ENCODE data around the gene FGD6.
"Not testable (repeated sequence)": the region's sequence is repeated elsewhere in the genome, so short reads cannot be mapped to it uniquely, and the experiment has no call there.

FGD6 gene

DNA sequence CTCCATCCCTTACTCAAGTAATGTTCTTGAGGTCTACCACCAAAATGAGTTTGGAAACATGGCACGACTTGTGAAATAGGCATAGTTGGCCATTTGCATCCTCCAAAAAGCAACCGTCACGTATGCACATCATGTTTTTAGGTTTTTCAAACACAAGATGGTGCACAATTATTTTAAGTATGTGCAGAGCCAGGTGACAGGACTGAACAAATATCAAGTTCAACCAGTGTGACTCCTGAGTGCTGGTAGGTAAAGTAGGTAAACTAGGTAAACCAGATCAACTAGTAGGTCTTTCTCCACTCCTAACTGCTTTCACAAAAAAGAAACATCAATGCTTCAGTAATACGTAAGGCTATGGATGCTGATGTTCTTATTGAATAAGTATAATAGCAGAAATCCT lies 39.1 kb downstream of the FGD6 start:
- no peak for DNase-seq (ENCODE audit: low spot score)

GRCh38 chr12:95177201-95177768 lies 40.0 kb downstream of the FGD6 start:
- no peak for DNase-seq (ENCODE audit: low spot score)

GRCh38 chr12:95173392-95174251 lies 43.6 kb downstream of the FGD6 start:
- peak; percentile 38 for DNase-seq (ENCODE audit: low spot score)

- DNase-seq (ENCODE audit: low spot score), result no peak
Observed at GRCh38 chr12:95169368-95169767, 47.9 kb downstream of the FGD6 start.

- DNase-seq (ENCODE audit: low spot score), result no peak
Observed at GRCh38 chr12:95168746-95169145, 48.5 kb downstream of the FGD6 start.

DNA sequence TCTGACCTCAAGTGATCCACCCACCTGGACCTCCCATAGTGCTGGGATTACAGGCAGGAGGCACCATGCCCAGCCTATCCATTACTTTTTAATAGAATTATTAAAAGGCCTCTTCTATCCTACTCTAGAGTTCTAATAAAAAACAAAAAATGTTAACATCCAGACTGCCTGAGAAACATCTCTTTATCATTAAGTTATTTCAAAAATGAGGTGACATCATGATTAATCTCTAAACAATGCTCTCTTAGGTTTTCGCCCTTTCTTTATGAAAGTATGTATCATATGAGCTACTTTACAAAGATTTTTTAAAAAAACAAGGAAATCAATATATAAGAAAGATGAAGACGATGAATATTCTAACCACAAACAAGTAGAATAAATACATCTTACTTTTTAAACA lies 52.6 kb downstream of the FGD6 start:
- DNase-seq (ENCODE audit: low spot score), result no peak

DNA sequence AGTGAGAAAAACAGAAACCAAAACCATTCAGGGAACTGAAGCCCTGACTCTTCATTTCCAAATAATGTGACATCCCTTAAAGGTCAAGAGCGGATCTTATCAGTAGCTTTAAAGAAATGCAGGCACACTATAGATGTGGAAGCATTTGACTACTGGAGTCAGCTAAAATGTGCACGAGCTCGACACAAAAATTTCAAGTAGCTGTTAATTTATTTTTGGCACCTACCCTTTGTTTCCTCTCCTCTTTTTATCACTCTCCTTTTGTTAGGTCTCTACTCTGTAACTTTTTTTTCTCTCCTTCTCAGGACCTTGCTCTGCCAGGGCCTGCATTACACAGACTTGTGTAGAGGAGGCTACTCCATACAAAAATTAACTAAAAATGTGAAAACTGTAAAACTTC lies 58.3 kb downstream of the FGD6 start:
- no peak for DNase-seq (ENCODE audit: low spot score)

DNA sequence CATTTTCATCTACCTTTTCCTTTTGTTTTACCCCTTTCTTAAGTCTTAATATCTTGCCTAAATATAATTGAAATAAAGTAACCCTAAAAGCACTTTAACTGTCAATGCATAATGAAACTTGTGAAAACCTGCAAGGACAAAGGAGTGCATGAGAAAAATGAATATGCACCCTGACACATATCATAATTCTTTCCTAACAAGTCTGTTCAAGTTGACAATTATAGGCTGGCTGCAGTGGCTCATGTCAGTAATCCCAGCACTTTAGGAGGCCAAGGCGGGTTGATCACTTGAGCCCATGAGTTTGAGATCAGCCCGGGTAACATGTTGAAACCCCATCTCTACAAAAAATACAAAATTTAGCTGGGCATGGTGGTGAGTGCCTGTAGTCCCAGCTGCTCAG lies 65.4 kb downstream of the FGD6 start:
- no peak for DNase-seq (ENCODE audit: low spot score)

- no peak for DNase-seq (ENCODE audit: low spot score)
Observed at GRCh38 chr12:95151406-95151805, 65.9 kb downstream of the FGD6 start.

DNA sequence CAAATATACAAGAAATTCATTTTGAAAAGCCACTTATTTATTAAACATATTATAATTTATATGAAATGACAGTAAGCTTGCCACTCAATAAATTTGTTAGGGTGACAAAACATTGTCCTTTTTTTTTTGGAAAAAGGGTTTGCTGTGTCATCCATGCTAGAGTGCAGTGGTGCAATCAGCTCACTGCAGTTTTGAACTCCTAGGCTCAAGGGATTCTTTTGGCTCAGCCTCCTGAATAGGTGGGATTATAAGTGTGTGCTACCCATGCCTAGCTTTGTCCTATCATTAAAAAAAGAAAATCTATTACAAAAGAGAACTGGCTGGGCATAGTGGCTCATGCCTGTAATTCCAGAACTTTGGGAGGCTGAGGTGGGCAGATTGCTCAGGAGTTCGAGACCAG lies 66.8 kb downstream of the FGD6 start:
- DNase-seq (ENCODE audit: low spot score), result no peak

DNA sequence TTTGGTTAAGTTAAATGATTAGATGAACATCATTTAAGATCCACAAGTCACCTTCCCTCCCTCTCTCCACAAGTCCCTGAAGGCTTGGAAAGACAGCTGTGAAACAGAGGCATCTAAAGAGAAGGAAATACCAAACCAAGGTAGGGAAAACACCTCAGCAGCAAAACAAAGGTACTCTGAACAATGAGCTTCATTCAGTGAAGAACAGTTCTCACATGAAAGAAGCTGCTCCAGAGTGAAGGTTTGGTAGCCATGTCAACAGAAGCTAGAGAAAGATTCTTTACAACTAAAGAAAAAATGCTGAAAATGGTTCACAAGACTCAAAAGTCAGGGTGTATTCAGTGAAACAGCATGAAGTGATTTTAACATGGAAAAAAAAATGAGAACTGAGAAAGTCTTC lies 69.4 kb downstream of the FGD6 start:
- DNase-seq (ENCODE audit: low spot score), result no peak

GRCh38 chr12:95146769-95147168 lies 70.5 kb downstream of the FGD6 start:
- no peak for DNase-seq (ENCODE audit: low spot score)

GRCh38 chr12:95143621-95144205 lies 73.6 kb downstream of the FGD6 start:
- DNase-seq (ENCODE audit: low spot score), result no peak

GRCh38 chr12:95142431-95143151 lies 74.7 kb downstream of the FGD6 start:
- no peak for DNase-seq (ENCODE audit: low spot score)

- no peak for DNase-seq (ENCODE audit: low spot score)
Observed at GRCh38 chr12:95141310-95141709, 76.0 kb downstream of the FGD6 start.

- not testable (repeated sequence) for DNase-seq (ENCODE audit: low spot score)
Observed at GRCh38 chr12:95138031-95138430, 79.2 kb downstream of the FGD6 start.

- no peak for DNase-seq (ENCODE audit: low spot score)
Observed at GRCh38 chr12:95136598-95136997, 80.7 kb downstream of the FGD6 start.

DNA sequence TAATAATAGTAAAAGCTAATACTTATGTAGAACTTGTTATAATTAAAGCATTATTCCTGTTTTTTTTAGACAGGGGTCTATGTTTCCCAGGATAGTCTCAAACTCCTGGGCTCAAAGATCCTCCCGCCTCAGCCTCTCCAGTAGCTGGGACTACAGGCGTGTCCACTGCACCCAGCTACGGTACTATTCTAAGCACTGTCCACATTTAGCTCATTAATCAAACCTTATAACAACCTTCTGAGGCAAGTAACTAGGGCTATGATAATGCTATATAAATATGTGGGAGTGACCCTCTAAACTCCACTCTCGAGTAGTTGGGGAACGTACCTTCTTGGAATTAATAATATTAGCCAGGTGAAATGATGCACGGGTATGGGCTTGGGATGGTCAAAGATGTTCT lies 83.2 kb downstream of the FGD6 start:
- DNase-seq (ENCODE audit: low spot score), result no peak

DNA sequence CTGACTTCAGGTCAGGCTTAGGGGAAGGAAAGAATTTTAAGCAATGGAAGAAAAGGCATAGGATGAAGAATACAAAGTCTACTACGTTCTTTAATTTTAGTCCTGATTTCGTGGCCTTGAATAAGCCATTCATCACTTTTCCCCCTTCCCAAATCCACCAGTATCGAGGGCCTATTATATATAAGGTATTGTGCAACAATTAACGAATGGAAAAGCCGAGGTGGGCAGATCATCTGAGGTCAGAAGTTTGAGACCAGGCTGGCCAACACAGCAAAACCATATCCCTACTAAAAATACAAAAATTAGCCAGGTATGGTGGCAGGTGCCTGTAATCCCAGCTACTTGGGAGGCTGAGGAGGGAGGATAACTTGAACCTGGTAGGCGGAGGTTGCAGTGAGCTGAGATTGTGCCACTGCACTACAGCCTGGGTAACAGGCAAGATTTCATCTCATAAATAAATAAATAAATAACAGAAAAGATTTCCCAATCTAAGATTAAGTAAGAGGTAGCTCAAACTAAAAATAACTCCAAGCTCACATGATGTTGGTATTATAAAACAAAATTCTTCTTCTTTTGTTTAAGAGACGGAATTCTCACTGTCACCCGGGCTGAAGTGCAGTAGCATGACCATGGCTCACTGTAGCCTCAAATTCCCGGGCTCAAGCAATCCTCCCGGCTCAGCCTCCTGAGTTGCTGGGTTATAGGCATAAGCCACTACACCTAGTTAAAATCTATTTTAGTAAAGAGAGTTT lies 85.5 kb downstream of the FGD6 start:
- no peak for DNase-seq (ENCODE audit: low spot score)

DNA sequence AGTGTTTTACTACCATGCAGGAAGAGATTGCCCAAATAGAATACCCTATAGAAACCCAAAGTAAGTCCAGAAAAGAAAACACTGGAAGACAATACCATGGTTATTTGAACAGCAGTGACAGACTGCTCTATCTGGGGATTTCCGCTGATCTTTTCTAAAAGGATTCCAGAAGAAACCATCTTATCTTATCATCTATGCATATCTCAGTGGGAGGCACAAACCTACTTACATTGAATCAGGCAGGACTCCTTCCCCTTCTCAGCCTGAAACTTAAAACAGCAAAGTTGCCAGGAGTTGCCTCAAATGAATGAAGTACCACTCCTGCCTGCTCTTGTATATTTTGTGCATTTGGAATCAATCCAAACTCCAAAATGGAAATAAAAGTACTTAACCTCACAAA lies 87.2 kb downstream of the FGD6 start:
- DNase-seq (ENCODE audit: low spot score), result no peak

DNA sequence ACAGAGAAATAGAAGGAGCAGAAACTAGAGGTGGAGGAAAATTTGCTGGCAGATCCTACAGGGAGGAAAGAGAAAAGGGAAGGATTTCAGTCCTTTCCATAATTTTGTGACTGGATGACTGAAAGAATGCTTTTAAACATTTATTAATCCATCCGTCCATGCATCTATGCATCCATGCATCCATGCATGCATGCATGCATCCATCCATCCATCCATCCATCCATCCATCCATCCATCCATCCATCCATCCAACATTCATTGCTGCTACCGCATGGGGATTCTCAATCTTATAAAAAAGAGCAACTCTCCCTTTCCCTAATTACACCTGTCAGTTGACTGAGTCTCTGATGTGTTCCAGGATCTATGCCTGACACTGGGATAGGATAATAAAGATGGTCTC lies 88.2 kb downstream of the FGD6 start:
- no peak for DNase-seq (ENCODE audit: low spot score)

GRCh38 chr12:95126736-95127135 lies 90.5 kb downstream of the FGD6 start:
- no peak for DNase-seq (ENCODE audit: low spot score)
